Measurements from ENCODE around the gene TMEM179. TPM values are rescaled to one million over a fixed set of nuclear protein-coding genes. Genes with fewer than 3 reads are reported as not detected.

TMEM179 gene
- total and polyA plus RNA-seq, 2 donors (not counting 1 experiment from before 2014, with no cell fraction given): not detected

GRCh38 chr14:104650057-104650980 is 45.7 kb upstream of the TMEM179 start:
- Histone ChIP-seq H3K27me3 (replicated peaks in 1 of 4; ENCODE audit: control extremely low read depth in 1 of 4, control insufficient read depth in 3 of 4, insufficient read depth in 4 of 4, low read length in 3 of 4) (no peaks in the 10 kb centered on the region), H2AFZ (ENCODE audit: insufficient read depth, low read depth, low read length, poor library complexity, severe bottlenecking) (peak overlapping the region; percentile 92), H3K4me3 (ENCODE audit: control extremely low read depth in 1 of 5, extremely low read depth in 1 of 5, insufficient read depth in 1 of 5, low read depth in 2 of 5, low read length in 4 of 5) (peak overlapping the region in 4 of 5 experiments; percentile 59 to 68 (median 62)), H3K4me2 (replicated peaks; ENCODE audit: low read depth, low read length, poor library complexity, severe bottlenecking) (peak overlapping the region; percentile 99), H3K36me3 (replicated peaks in 1 of 2; ENCODE audit: control extremely low read depth in 1 of 2, control insufficient read depth in 1 of 2, extremely low read depth in 1 of 2, insufficient read depth in 2 of 2, low read length in 1 of 2) (no peaks in the 10 kb centered on the region), H3K9ac (ENCODE audit: low read length) (peak overlapping the region; percentile 74), H3K4me1 (ENCODE audit: control insufficient read depth in 2 of 2, insufficient read depth in 2 of 2, low read length in 2 of 2) (peaks cover 35 to 47% of the 10 kb centered on the region in 2 donors), H4K20me1 (ENCODE audit: control insufficient read depth, insufficient read depth, low read length, poor library complexity, severe bottlenecking) (no peaks in the 10 kb centered on the region), H3K27ac (ENCODE audit: low read length in 2 of 2) (peak overlapping the region; percentile 59 to 70), H3K9me3 (ENCODE audit: control extremely low read depth in 1 of 3, control insufficient read depth in 2 of 3, insufficient read depth in 1 of 3, low read length in 2 of 3) (peaks cover 0 to 24% (median 1%) of the 10 kb centered on the region in 3 donors), H3K79me2 (ENCODE audit: control insufficient read depth, insufficient read depth, low read length) (no peaks in the 10 kb centered on the region)
- Mint-ChIP-seq H3K4me1 (peaks cover 51% of the 10 kb centered on the region), H3K4me3 (peak overlapping the region; percentile 83), H3K27me3 (no peaks in the 10 kb centered on the region), H3K9me3 (ENCODE audit: insufficient read depth) (no peaks in the 10 kb centered on the region), H3K27ac (peak overlapping the region; percentile 74)
- under 1% methylated on average over 46 of the region's 56 CpGs for WGBS (ENCODE audit: insufficient coverage)
- peak; percentile 97 for ATAC-seq (ENCODE audit: low read depth)
- CTCF ChIA-PET: interaction anchor here (1.0 to 2.8 kb wide), 6 partner anchors 10 to 59 kb away, joined by 3 to 17 read pairs (median 8); no protein-coding TSS in a partner anchor
- POLR2A ChIA-PET: interaction anchor here (1.0 kb wide), 1 partner anchor 31 kb away, joined by 5 read pairs; no protein-coding TSS in a partner anchor
- peak; percentile 87 for DNase-seq
- intact Hi-C loops (cut with micrococcal nuclease): loop anchor here (1.0 to 2.0 kb wide), 3 partner anchors 14 to 58 kb away; no protein-coding TSS in a partner anchor
- TF ChIP-seq CTCF (IDR thresholded peaks at IDR 0.05): peak; percentile 99
- no peak for TF ChIP-seq EZH2 (IDR thresholded peaks at IDR 0.05; ENCODE audit: borderline replicate concordance, insufficient read depth, low read depth, low read length, poor library complexity, severe bottlenecking)

All from B cell (primary cell).